ENCODE data around the gene CPB2. TPM values are rescaled to one million over a fixed set of nuclear protein-coding genes. Genes with fewer than 3 reads are reported as not detected.

CPB2 gene
- total and polyA plus RNA-seq, 10 donors, result not detected

- DNase-seq, result no peak
- WGBS, 5 donors, result 72 to 88% (median 78%) methylated on average over 4 of the region's 4 CpGs
- intact Hi-C loops (cut with DNase I; ENCODE audit: low total_unique reads), result no loop called here
- no peak overlapping the region for H3K27ac ChIP-seq
- H3K4me3 ChIP-seq, result no peak overlapping the region
- no peaks in the 10 kb centered on the region for H3K9me3 ChIP-seq
- H3K4me1 ChIP-seq, result peaks cover 0 to 8% (median 2%) of the 10 kb centered on the region in 6 donors
- H3K27me3 ChIP-seq (replicated peaks in 1 of 7), result peaks cover 0 to 2% (median 0%) of the 10 kb centered on the region in 7 donors
- TF ChIP-seq CTCF (IDR thresholded peaks at IDR 0.05 in 8 of 11, conservative IDR thresholded peaks at IDR 0.05 in 3 of 11) (no peak), POLR2A (IDR thresholded peaks at IDR 0.05) (no peak), POLR2AphosphoS5 (IDR thresholded peaks at IDR 0.05) (no peak)
- no peaks in the 10 kb centered on the region for H3K36me3 ChIP-seq
Measured at GRCh38 chr13:46116653-46117502, 12.0 kb upstream of the CPB2 start.

GRCh38 chr13:46114613-46115012, 9.8 kb upstream of the CPB2 start:
- WGBS, 5 donors, result 63 to 92% (median 85%) methylated on average over 9 of the region's 9 CpGs
- intact Hi-C loops (cut with DNase I; ENCODE audit: low total_unique reads), result no loop called here
- Histone ChIP-seq H3K4me1 (no peaks in the 10 kb centered on the region), H3K27me3 (replicated peaks in 1 of 7) (peaks cover 0 to 8% (median 0%) of the 10 kb centered on the region in 7 donors), H3K9me3 (no peaks in the 10 kb centered on the region), H3K27ac (no peak overlapping the region), H3K36me3 (no peaks in the 10 kb centered on the region), H3K4me3 (no peak overlapping the region)
- TF ChIP-seq POLR2AphosphoS5 (IDR thresholded peaks at IDR 0.05) (no peak), CTCF (IDR thresholded peaks at IDR 0.05 in 8 of 11, conservative IDR thresholded peaks at IDR 0.05 in 3 of 11) (no peak), POLR2A (IDR thresholded peaks at IDR 0.05) (no peak)
- DNase-seq, result no peak

- WGBS, 5 donors, result 32 to 74% (median 63%) methylated on average over 2 of the region's 2 CpGs
- no peak for TF ChIP-seq POLR2AphosphoS5 (IDR thresholded peaks at IDR 0.05)
- TF ChIP-seq POLR2A (IDR thresholded peaks at IDR 0.05), result no peak
- no peak for TF ChIP-seq CTCF (IDR thresholded peaks at IDR 0.05 in 8 of 11, conservative IDR thresholded peaks at IDR 0.05 in 3 of 11)
- Histone ChIP-seq H3K4me3 (no peak overlapping the region), H3K9me3 (no peaks in the 10 kb centered on the region), H3K4me1 (no peaks in the 10 kb centered on the region), H3K27me3 (replicated peaks in 1 of 7) (peaks cover 0 to 8% (median 0%) of the 10 kb centered on the region in 7 donors), H3K27ac (no peak overlapping the region), H3K36me3 (no peaks in the 10 kb centered on the region)
- intact Hi-C loops (cut with DNase I; ENCODE audit: low total_unique reads), result no loop called here
- DNase-seq, result no peak
Measured at GRCh38 chr13:46113596-46113995, 8.8 kb upstream of the CPB2 start.

GRCh38 chr13:46111151-46111550, 6.3 kb upstream of the CPB2 start:
- Histone ChIP-seq H3K9me3 (no peaks in the 10 kb centered on the region), H3K27me3 (replicated peaks in 1 of 7) (peaks cover 0 to 8% (median 0%) of the 10 kb centered on the region in 7 donors), H3K4me1 (peaks cover 0 to 10% (median 0%) of the 10 kb centered on the region in 6 donors), H3K4me3 (no peak overlapping the region), H3K36me3 (no peaks in the 10 kb centered on the region), H3K27ac (no peak overlapping the region)
- intact Hi-C loops (cut with DNase I; ENCODE audit: low total_unique reads), result no loop called here
- no peak for DNase-seq
- no peak for TF ChIP-seq CTCF (IDR thresholded peaks at IDR 0.05 in 8 of 11, conservative IDR thresholded peaks at IDR 0.05 in 3 of 11)
- TF ChIP-seq POLR2A (IDR thresholded peaks at IDR 0.05), result no peak
- no peak for TF ChIP-seq POLR2AphosphoS5 (IDR thresholded peaks at IDR 0.05)
